Progenitor cell of endocrine pancreas (in vitro differentiated cells): ENCODE results near the gene ALDH5A1. TPM values are rescaled to one million over a fixed set of nuclear protein-coding genes. Genes with fewer than 3 reads are reported as not detected.

Experiments
- DNase-seq: peaks from one replicate; pipeline ENCODE4 v3.0.0; 2021; ENCODE audit warnings: low spot score; ENCODE audit not compliant: unreplicated experiment
- H3K27ac Mint-ChIP-seq: 2 replicates; pipeline ENCODE4 v1.8.0; 2021; ENCODE audit warnings: mild to moderate bottlenecking, moderate library complexity, mixed read lengths
- H3K27me3 Mint-ChIP-seq: 2 replicates; pipeline ENCODE4 v1.8.0; 2021; ENCODE audit warnings: mixed read lengths
- H3K36me3 Mint-ChIP-seq: 2 replicates; pipeline ENCODE4 v1.8.0; 2022; ENCODE audit warnings: mixed read lengths; ENCODE audit not compliant: insufficient read depth
- H3K4me1 Mint-ChIP-seq: 2 replicates; pipeline ENCODE4 v1.8.0; 2021; ENCODE audit warnings: low read depth, mixed read lengths
- H3K4me3 Mint-ChIP-seq: 2 replicates; pipeline ENCODE4 v1.8.0; 2021; ENCODE audit warnings: low read depth, mild to moderate bottlenecking, moderate library complexity, mixed read lengths
- H3K9me3 Mint-ChIP-seq: 2 replicates; pipeline ENCODE4 v1.8.0; 2021; ENCODE audit warnings: low read depth, mixed read lengths
- total RNA-seq: library from RNA; stranded (reverse); gene quantifications from 2 replicates; pipeline ENCODE4 v1.2.1, GENCODE V29; 2021
- TF ChIP-seq, protein P1 (sequence below): fragments of 200-600 bp; sonication (generic); IDR thresholded peaks from one replicate; pipeline ENCODE4 v1.5.0; 2021; ENCODE audit warnings: antibody characterized with exemption, mild to moderate bottlenecking; ENCODE audit not compliant: unreplicated experiment

ALDH5A1 gene
- total RNA-seq, 1 donor from 2014 or later, result 14.5 TPM

DNA sequence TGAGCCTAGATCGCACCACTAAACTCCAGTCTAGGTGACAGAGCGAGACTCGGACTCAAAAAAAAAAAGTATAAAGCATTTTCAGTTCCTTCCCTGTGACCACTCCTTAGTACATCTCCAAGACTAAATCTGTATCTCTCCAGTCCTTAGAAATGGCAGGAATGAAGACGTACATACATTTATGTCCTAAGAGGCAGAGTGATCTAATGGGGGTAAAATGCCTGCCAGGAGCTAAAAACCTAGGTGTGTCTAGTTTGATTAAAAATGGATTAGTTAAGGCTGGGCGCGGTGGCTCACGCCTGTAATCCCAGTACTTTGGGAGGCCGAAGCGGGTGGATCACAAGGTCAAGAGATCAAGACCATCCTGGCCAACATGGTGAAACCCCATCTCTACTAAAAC is 70.4 kb downstream of the ALDH5A1 start:
- H3K36me3 Mint-ChIP-seq, result no peaks in the 10 kb centered on the region
- H3K27me3 Mint-ChIP-seq, result peaks cover 3% of the 10 kb centered on the region
- no peak overlapping the region for H3K27ac Mint-ChIP-seq
- H3K9me3 Mint-ChIP-seq, result no peaks in the 10 kb centered on the region
- DNase-seq, result no peak
- no peak overlapping the region for H3K4me3 Mint-ChIP-seq
- TF ChIP-seq, protein P1, sequence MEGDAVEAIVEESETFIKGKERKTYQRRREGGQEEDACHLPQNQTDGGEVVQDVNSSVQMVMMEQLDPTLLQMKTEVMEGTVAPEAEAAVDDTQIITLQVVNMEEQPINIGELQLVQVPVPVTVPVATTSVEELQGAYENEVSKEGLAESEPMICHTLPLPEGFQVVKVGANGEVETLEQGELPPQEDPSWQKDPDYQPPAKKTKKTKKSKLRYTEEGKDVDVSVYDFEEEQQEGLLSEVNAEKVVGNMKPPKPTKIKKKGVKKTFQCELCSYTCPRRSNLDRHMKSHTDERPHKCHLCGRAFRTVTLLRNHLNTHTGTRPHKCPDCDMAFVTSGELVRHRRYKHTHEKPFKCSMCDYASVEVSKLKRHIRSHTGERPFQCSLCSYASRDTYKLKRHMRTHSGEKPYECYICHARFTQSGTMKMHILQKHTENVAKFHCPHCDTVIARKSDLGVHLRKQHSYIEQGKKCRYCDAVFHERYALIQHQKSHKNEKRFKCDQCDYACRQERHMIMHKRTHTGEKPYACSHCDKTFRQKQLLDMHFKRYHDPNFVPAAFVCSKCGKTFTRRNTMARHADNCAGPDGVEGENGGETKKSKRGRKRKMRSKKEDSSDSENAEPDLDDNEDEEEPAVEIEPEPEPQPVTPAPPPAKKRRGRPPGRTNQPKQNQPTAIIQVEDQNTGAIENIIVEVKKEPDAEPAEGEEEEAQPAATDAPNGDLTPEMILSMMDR, result no peak
- H3K4me1 Mint-ChIP-seq, result no peaks in the 10 kb centered on the region

DNA sequence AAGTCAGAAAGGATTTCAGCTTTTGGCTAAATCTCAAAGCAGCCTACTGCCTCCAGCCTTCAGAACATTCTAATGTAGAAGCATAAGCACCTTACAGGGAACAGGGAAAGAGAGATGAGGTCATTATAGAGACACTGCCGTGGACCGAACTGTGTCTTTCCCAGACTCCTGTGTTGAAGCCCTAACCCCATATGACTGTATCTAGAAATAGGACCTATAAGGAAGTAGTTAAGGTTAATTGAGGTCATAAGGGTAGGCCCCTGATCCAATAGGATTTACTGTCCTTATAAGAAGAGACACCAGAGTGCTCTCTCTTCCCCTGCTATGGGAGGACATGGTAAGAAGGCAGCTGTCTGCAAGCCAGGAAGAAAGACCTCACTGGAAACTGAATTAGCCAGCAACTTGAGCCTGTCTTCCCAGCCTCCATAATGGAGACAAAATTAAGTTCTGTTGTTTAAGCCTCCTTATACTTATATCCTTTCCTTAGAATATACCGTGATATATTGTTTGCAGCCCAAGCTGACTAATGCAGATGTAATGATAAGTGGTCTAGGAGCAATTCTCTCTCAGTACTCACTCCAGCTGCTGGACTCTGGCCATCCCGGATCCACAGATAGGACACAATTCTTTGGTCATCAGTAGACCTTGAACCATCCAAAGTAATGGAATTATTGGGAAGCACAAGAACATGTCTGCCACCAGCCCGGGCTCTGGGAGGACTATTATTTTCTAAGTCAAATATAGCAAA is 71.4 kb downstream of the ALDH5A1 start:
- H3K9me3 Mint-ChIP-seq, result no peaks in the 10 kb centered on the region
- H3K4me3 Mint-ChIP-seq, result no peak overlapping the region
- no peak overlapping the region for H3K27ac Mint-ChIP-seq
- H3K27me3 Mint-ChIP-seq, result no peaks in the 10 kb centered on the region
- TF ChIP-seq, protein P1, result no peak
- no peak for DNase-seq
- no peaks in the 10 kb centered on the region for H3K36me3 Mint-ChIP-seq
- H3K4me1 Mint-ChIP-seq, result no peaks in the 10 kb centered on the region

DNA sequence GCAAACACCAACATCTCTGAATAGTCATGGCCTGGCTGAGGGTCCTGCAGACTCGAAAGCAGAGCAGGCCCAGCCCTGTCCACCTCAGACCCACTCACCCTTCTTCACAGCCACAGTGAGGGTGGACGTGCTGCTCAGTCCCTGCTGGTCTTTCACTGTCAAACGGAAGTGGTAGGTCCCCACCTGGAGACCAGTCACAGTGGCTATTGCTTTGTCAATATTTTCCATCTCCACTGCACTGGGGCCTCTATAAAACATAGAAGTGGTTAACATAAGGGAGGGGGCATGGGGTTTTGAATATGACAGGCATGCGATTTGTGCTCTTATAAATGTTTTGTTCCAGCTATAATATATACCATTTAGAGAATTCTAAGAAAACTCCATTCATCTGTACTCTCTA is 73.9 kb downstream of the ALDH5A1 start:
- H3K27me3 Mint-ChIP-seq, result no peaks in the 10 kb centered on the region
- H3K4me3 Mint-ChIP-seq, result no peak overlapping the region
- H3K4me1 Mint-ChIP-seq, result no peaks in the 10 kb centered on the region
- H3K27ac Mint-ChIP-seq, result no peak overlapping the region
- no peaks in the 10 kb centered on the region for H3K36me3 Mint-ChIP-seq
- TF ChIP-seq, protein P1, result no peak
- no peaks in the 10 kb centered on the region for H3K9me3 Mint-ChIP-seq
- no peak for DNase-seq

DNA sequence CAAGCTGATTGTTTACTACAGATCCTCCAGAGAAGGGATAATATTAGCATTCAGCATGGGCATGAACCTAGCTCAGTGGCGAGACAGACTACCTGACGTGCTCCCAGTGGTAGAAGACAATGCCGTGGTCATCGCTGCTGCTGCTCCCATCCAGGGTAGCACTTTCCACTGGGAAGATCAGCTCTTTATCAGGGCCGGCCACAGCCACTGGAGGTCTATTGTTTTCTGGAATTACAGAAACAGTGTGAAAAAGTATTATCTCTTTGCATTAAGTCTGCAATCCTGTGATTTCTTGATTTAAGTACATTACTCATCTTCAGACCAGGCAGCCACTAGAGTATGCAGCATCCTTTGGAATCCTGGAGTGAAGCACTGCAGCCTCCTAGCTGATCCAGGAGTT is 75.0 kb downstream of the ALDH5A1 start:
- no peaks in the 10 kb centered on the region for H3K4me1 Mint-ChIP-seq
- H3K27me3 Mint-ChIP-seq, result no peaks in the 10 kb centered on the region
- H3K9me3 Mint-ChIP-seq, result no peaks in the 10 kb centered on the region
- no peak overlapping the region for H3K27ac Mint-ChIP-seq
- H3K36me3 Mint-ChIP-seq, result no peaks in the 10 kb centered on the region
- DNase-seq, result no peak
- H3K4me3 Mint-ChIP-seq, result no peak overlapping the region
- TF ChIP-seq, protein P1, result no peak

DNA sequence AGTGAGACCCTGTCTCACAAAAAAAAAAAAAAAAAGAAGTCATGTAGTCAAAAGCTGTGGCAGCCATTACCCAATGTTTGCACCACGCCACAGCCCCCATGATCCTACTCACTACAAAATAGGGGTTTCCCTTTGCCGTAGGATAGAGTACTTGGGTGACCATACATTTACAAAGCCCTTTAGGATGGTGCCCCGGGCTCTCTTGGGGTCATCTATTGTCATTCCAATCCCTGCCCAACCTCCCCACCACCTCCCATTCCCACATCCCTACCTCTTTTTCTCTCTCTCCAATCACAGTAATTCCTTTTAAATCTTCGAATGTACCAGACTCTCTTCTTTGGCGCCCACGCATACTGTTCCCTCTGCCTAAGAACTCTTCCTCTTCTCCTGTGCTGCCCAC is 76.6 kb downstream of the ALDH5A1 start:
- peaks cover 2% of the 10 kb centered on the region for H3K4me1 Mint-ChIP-seq
- H3K4me3 Mint-ChIP-seq, result no peak overlapping the region
- H3K27me3 Mint-ChIP-seq, result no peaks in the 10 kb centered on the region
- no peak overlapping the region for H3K27ac Mint-ChIP-seq
- H3K9me3 Mint-ChIP-seq, result no peaks in the 10 kb centered on the region
- no peak for DNase-seq
- H3K36me3 Mint-ChIP-seq, result no peaks in the 10 kb centered on the region
- TF ChIP-seq, protein P1, result no peak
